Activated CD4-positive, alpha-beta memory T cell treated with anti-CD3 and anti-CD28 coated beads for 36 hours (primary cell): ENCODE measurements around the gene SYT1. TPM values are rescaled to one million over a fixed set of nuclear protein-coding genes. Genes with fewer than 3 reads are reported as not detected.

ENCODE experiments used
- CTCF ChIA-PET: fragments of 350-600 bp; sonication (Branson Sonifier 250); formaldehyde crosslinking; loops from one replicate; lab custom pipeline; 2021; ENCODE audit warnings: antibody characterized with exemption, inconsistent platforms; lab: Charles Lee
- POLR2A ChIA-PET: fragments of 350-600 bp; sonication (Branson Sonifier 250); formaldehyde crosslinking; loops from one replicate; lab custom pipeline; 2021; ENCODE audit warnings: antibody characterized with exemption; lab: Charles Lee
- DNase-seq: peaks from one replicate; pipeline ENCODE4 v3.0.0-alpha.2; 2020
- H3K27ac Mint-ChIP-seq: one replicate; pipeline ENCODE4 v1.8.0; 2021; ENCODE audit warnings: mixed read lengths
- H3K27me3 Mint-ChIP-seq: one replicate; pipeline ENCODE4 v1.8.0; 2021; ENCODE audit warnings: mixed read lengths
- H3K36me3 Mint-ChIP-seq: one replicate; pipeline ENCODE4 v1.8.0; 2021; ENCODE audit warnings: mixed read lengths
- H3K4me1 Mint-ChIP-seq: one replicate; pipeline ENCODE4 v1.8.0; 2021; ENCODE audit warnings: low read depth, mixed read lengths
- H3K4me3 Mint-ChIP-seq: one replicate; pipeline ENCODE4 v1.8.0; 2021; ENCODE audit warnings: mild to moderate bottlenecking, mixed read lengths
- H3K9me3 Mint-ChIP-seq: one replicate; pipeline ENCODE4 v1.8.0; 2021; ENCODE audit warnings: mixed read lengths
- intact Hi-C: fragments of 100-400 bp; cut with micrococcal nuclease; formaldehyde crosslinking; loops from one replicate; pipeline ENCODE4 v1.15.1; 2023
- total RNA-seq, 2 experiments: library from RNA; stranded (reverse); gene quantifications; one replicate each; pipeline ENCODE4 v1.2.3, GENCODE V29; 2021

SYT1 gene
- total RNA-seq, 2 experiments from 2014 or later: not detected

DNA sequence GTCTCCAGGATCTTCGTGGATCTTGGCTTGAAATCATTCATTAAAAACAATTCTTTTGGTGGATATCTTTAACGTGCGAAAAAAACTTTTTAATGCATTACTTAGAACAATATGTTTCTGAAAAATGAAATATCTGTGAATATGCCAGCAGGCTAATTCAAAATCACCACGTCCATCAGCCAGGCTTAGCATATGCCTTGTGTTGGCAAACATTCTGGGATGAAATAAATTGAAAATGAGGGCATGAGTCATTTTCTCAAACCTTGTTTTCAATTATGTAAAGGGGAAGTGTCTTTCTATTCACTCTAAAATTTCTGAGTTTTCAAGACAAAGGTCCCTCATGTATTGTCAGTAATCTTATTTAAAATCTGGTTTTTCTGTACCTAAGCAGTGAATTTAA is 432.3 kb downstream of the SYT1 start:
- DNase-seq: no peak
- ChIA-PET CTCF (no interaction called here), POLR2A (no interaction called here)
- Mint-ChIP-seq H3K4me3 (no peak overlapping the region), H3K36me3 (no peaks in the 10 kb centered on the region), H3K27ac (no peak overlapping the region), H3K9me3 (peaks cover 2% of the 10 kb centered on the region), H3K4me1 (no peaks in the 10 kb centered on the region), H3K27me3 (no peaks in the 10 kb centered on the region)
- intact Hi-C loops: no loop called here

- POLR2A ChIA-PET: no interaction called here
- peaks cover 6% of the 10 kb centered on the region for H3K9me3 Mint-ChIP-seq
- no peaks in the 10 kb centered on the region for H3K27me3 Mint-ChIP-seq
- no peaks in the 10 kb centered on the region for H3K4me1 Mint-ChIP-seq
- no peak for DNase-seq
- no peak overlapping the region for H3K27ac Mint-ChIP-seq
- H3K36me3 Mint-ChIP-seq: no peaks in the 10 kb centered on the region
- intact Hi-C loops: no loop called here
- CTCF ChIA-PET: no interaction called here
- H3K4me3 Mint-ChIP-seq: no peak overlapping the region
Measured at GRCh38 chr12:79298506-79298905, 433.9 kb downstream of the SYT1 start.

DNA sequence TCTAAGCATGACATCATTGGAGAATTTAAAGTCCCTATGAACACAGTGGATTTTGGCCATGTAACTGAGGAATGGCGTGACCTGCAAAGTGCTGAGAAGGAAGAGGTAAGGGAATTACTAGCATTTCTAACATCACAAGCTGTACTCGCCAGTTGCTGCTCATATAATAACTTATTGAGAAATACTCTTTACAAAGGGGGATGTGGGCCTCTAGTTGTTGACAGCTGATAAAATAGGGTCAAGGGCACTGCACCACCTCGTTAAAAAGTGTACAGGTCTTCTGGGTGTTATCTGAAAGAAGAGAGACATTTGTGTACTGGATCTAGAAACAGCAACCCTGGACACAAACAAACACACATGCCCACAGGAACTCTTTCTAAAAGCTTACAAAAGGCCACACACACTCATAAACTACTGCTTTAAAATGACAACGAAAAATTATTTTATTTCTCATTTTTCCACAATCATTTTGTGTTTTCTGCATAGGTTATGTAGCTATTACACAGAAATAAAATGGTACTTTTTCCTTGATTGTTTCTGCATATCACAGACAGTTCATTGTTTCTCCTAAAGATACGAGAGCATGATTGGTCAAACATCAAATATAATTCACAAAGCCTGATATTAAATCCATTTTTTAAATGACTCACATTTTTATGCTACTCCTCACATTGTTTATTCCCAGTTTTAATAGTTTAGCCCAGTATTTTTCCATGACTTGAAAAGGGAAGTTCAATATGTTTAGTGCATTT is 435.0 kb downstream of the SYT1 start:
- Mint-ChIP-seq H3K9me3 (peaks cover 6% of the 10 kb centered on the region), H3K27me3 (no peaks in the 10 kb centered on the region), H3K4me1 (no peaks in the 10 kb centered on the region), H3K27ac (no peak overlapping the region), H3K36me3 (no peaks in the 10 kb centered on the region), H3K4me3 (no peak overlapping the region)
- ChIA-PET CTCF (no interaction called here), POLR2A (no interaction called here)
- DNase-seq: no peak
- intact Hi-C loops: no loop called here

GRCh38 chr12:79300199-79300568 is 435.6 kb downstream of the SYT1 start:
- intact Hi-C loops: no loop called here
- peaks cover 6% of the 10 kb centered on the region for H3K9me3 Mint-ChIP-seq
- DNase-seq: no peak

DNA sequence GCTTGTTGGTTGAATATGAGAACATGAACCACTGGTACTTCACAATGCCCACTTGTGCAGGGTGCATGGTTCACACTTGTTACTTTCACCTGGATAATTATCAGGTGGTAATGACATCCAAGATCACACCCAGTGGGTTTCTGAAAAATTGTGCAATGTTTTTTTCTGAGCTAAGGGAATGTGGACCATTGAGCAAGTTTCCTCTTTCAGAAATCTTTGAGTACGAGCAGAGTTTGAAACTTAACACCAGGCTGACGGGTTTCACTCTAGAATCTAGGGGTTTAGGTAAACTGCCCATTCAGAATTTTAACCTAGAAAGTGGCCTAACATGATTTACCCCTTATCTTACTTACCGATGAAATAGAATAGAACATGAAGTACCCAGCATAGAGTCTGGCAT is 436.6 kb downstream of the SYT1 start:
- Mint-ChIP-seq H3K4me3 (no peak overlapping the region), H3K4me1 (no peaks in the 10 kb centered on the region), H3K27me3 (no peaks in the 10 kb centered on the region), H3K36me3 (no peaks in the 10 kb centered on the region), H3K27ac (no peak overlapping the region), H3K9me3 (peaks cover 7% of the 10 kb centered on the region)
- CTCF ChIA-PET: no interaction called here
- intact Hi-C loops: no loop called here
- POLR2A ChIA-PET: no interaction called here
- DNase-seq: no peak

More at GRCh38 chr12:79300199-79300568, 435.6 kb downstream of the SYT1 start:
- Mint-ChIP-seq H3K36me3 (no peaks in the 10 kb centered on the region), H3K4me3 (no peak overlapping the region), H3K4me1 (no peaks in the 10 kb centered on the region), H3K27ac (no peak overlapping the region), H3K27me3 (no peaks in the 10 kb centered on the region)
- ChIA-PET CTCF (no interaction called here), POLR2A (no interaction called here)

GRCh38 chr12:79302162-79302814 is 437.7 kb downstream of the SYT1 start:
- H3K27me3 Mint-ChIP-seq: no peaks in the 10 kb centered on the region
- DNase-seq: no peak
- ChIA-PET CTCF (no interaction called here), POLR2A (no interaction called here)
- peaks cover 6% of the 10 kb centered on the region for H3K9me3 Mint-ChIP-seq
- H3K27ac Mint-ChIP-seq: no peak overlapping the region
- no peaks in the 10 kb centered on the region for H3K36me3 Mint-ChIP-seq
- no peaks in the 10 kb centered on the region for H3K4me1 Mint-ChIP-seq
- no peak overlapping the region for H3K4me3 Mint-ChIP-seq
- intact Hi-C loops: no loop called here

DNA sequence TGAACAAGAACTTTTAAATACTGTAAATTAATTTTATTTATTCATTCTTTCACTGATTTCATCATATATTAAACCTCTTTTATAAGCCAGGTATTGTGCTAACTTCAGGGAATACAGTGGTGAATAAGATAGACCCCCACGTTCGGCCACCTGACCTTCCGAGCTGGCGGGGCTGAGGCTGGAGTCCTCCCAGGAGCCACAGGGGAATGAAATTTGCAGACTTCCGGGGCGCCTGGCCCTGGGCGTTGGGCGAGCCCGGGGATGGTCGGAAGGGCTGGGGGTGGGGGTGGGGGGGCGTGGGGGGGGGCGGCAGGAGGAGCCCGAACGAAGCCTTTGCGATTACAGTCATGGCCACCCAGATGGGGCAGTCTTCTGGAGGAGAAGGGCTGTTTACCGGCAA is 442.8 kb downstream of the SYT1 start:
- Mint-ChIP-seq H3K27me3 (no peaks in the 10 kb centered on the region), H3K4me1 (no peaks in the 10 kb centered on the region), H3K4me3 (no peak overlapping the region), H3K36me3 (no peaks in the 10 kb centered on the region), H3K9me3 (peaks cover 12% of the 10 kb centered on the region), H3K27ac (no peak overlapping the region)
- intact Hi-C loops: no loop called here
- ChIA-PET CTCF (no interaction called here), POLR2A (no interaction called here)
- no peak for DNase-seq

- POLR2A ChIA-PET: no interaction called here
Measured at GRCh38 chr12:79309039-79309438, 444.5 kb downstream of the SYT1 start.

GRCh38 chr12:79317179-79317847 is 452.7 kb downstream of the SYT1 start:
- POLR2A ChIA-PET: no interaction called here
- intact Hi-C loops: no loop called here
- CTCF ChIA-PET: no interaction called here
- H3K27me3 Mint-ChIP-seq: no peaks in the 10 kb centered on the region
- peaks cover 15% of the 10 kb centered on the region for H3K9me3 Mint-ChIP-seq
- H3K4me1 Mint-ChIP-seq: no peaks in the 10 kb centered on the region
- no peak for DNase-seq
- no peak overlapping the region for H3K27ac Mint-ChIP-seq
- no peak overlapping the region for H3K4me3 Mint-ChIP-seq
- no peaks in the 10 kb centered on the region for H3K36me3 Mint-ChIP-seq

More at GRCh38 chr12:79309039-79309438, 444.5 kb downstream of the SYT1 start:
- peaks cover 10% of the 10 kb centered on the region for H3K9me3 Mint-ChIP-seq
- H3K27me3 Mint-ChIP-seq: no peaks in the 10 kb centered on the region
- H3K27ac Mint-ChIP-seq: no peak overlapping the region
- H3K36me3 Mint-ChIP-seq: no peaks in the 10 kb centered on the region
- H3K4me1 Mint-ChIP-seq: no peaks in the 10 kb centered on the region
- CTCF ChIA-PET: no interaction called here
- DNase-seq: no peak
- intact Hi-C loops: no loop called here
- H3K4me3 Mint-ChIP-seq: no peak overlapping the region

GRCh38 chr12:79322905-79323304 is 458.3 kb downstream of the SYT1 start:
- H3K27me3 Mint-ChIP-seq: no peaks in the 10 kb centered on the region

DNA sequence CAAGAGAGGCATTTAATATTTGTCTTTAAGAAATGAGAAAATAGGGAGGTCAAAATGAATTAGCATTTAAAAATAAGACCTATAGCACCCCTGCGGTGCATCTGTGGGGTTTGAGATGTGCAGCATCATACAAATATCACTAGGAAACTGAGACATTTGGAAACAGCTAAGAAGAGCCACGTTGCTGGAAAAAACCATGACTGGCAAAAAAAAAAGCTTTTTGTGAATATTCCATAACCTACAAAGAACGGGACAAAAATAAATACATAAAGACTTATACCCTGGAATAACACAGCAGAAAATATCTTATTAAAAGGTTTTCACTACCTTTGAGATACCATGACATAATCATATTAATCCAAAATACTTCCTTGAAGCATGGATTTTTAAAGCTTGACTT is 460.0 kb downstream of the SYT1 start:
- H3K4me3 Mint-ChIP-seq: no peak overlapping the region
- no peaks in the 10 kb centered on the region for H3K4me1 Mint-ChIP-seq
- no peak for DNase-seq
- no peaks in the 10 kb centered on the region for H3K9me3 Mint-ChIP-seq
- no peaks in the 10 kb centered on the region for H3K36me3 Mint-ChIP-seq
- H3K27ac Mint-ChIP-seq: no peak overlapping the region
- ChIA-PET CTCF (no interaction called here), POLR2A (no interaction called here)
- intact Hi-C loops: no loop called here
- no peaks in the 10 kb centered on the region for H3K27me3 Mint-ChIP-seq

More at GRCh38 chr12:79322905-79323304, 458.3 kb downstream of the SYT1 start:
- no peak for DNase-seq
- Mint-ChIP-seq H3K27ac (no peak overlapping the region), H3K36me3 (no peaks in the 10 kb centered on the region), H3K9me3 (peaks cover 4% of the 10 kb centered on the region), H3K4me1 (no peaks in the 10 kb centered on the region), H3K4me3 (no peak overlapping the region)
- intact Hi-C loops: no loop called here
- CTCF ChIA-PET: no interaction called here
- POLR2A ChIA-PET: no interaction called here

- H3K4me1 Mint-ChIP-seq: no peaks in the 10 kb centered on the region
- H3K36me3 Mint-ChIP-seq: no peaks in the 10 kb centered on the region
- POLR2A ChIA-PET: no interaction called here
Measured at GRCh38 chr12:79326222-79326621, 461.6 kb downstream of the SYT1 start.

More at GRCh38 chr12:79326222-79326621, 461.6 kb downstream of the SYT1 start:
- Mint-ChIP-seq H3K27ac (no peak overlapping the region), H3K27me3 (no peaks in the 10 kb centered on the region), H3K9me3 (no peaks in the 10 kb centered on the region), H3K4me3 (no peak overlapping the region)
- CTCF ChIA-PET: no interaction called here
- DNase-seq: no peak
- intact Hi-C loops: no loop called here
